ENCODE results near the gene MS4A10.

The MS4A10 gene

DNA sequence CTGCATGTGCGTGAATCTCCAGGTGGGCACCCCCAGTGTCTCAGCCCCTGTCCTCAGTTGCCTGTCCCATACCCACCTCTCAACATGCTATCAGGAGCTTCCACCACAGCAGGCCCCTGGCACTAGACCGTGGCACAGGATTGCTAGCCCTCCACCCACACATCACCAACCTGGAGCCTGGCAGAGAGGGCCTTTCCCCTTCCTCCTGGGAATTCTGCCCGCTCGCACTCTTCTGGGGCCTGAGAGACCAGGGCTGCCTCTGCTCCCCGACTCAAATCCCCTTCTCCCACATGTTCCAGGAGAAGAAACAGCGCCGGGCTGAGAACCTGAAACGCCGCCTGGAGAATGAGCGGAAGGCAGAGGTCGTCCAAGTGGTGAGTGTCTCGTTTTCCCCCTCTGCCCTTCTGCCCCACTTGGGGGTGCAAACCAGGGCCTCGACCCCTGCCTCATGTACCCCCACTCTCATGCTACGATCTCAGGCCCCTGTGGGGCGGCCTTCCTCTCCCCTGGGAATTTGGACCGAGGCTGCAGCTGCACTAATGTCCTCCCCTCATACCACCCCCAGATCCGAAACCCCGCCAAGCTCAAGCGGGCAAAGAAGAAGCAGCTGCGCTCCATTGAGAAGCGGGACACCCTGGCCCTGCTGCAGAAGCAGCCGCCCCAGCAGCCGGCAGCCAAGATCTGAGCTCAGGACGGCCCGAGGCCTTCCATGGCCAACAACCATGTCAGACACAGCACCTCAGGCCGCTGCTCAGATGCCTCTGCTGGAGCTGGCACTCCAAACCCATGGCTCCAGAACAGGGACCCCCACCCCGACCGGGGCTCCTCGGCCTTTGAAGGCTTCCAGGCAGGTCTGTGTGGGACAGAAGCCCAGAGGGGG lies 64.7 kb downstream of the MS4A10 start:
- DNase-seq (ENCODE audit: low spot score) = no peak

Data from HuH-7 (cell line).